Stomach (tissue), 4 donors: ENCODE results near the gene OR7D2.

Source experiments
- EP300 ChIP-seq: sonication (generic); formaldehyde crosslinking; IDR thresholded peaks from one replicate; pipeline ENCODE4 v1.6.1; 2017; ENCODE audit warnings: antibody characterized with exemption
- POLR2A ChIP-seq, 4 donors: fragments of 450-650 bp; IDR thresholded peaks; one replicate each; pipeline ENCODE4 v1.6.1; 2016; ENCODE audit warnings: antibody characterized with exemption in 4 of 4, control low read depth in 2 of 4, mild to moderate bottlenecking in 1 of 4, moderate library complexity in 1 of 4
- POLR2AphosphoS5 ChIP-seq, 3 donors: sonication (generic); formaldehyde crosslinking; IDR thresholded peaks; one replicate each; pipeline ENCODE4 v1.6.1; 2016; ENCODE audit warnings: antibody characterized with exemption in 3 of 3
- TF ChIP-seq, protein P1 (sequence below), 7 experiments: fragments of 450-650 bp in 4 of 7; fragments of 200-600 bp in 3 of 7; sonication (generic) in 3 of 7; IDR thresholded peaks; one replicate each; pipeline ENCODE4 v1.5.1; 2016 to 2019; ENCODE audit warnings: antibody characterized with exemption in 7 of 7, control low read depth in 2 of 7, mild to moderate bottlenecking in 1 of 7

DNA sequence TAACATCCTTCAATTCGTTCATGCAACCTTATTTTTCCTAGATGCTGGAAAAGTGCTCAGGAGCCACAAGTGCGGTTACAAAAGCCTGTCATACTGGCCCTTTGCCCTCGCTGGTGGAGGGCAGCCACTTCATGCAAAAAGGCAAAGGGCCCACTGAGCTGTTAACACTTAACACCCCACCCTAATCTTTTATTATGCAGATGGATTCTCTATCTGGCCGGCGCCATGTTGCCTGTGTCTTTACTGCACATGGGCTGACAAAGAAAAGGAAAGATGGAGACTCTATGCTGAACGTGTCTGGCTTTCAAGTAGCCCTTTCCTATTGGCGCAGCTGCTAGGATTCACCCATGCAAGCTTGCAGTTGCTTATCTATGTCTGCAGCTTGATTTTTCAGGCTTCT lies 10.8 kb downstream of the OR7D2 start:
- TF ChIP-seq, protein P1, sequence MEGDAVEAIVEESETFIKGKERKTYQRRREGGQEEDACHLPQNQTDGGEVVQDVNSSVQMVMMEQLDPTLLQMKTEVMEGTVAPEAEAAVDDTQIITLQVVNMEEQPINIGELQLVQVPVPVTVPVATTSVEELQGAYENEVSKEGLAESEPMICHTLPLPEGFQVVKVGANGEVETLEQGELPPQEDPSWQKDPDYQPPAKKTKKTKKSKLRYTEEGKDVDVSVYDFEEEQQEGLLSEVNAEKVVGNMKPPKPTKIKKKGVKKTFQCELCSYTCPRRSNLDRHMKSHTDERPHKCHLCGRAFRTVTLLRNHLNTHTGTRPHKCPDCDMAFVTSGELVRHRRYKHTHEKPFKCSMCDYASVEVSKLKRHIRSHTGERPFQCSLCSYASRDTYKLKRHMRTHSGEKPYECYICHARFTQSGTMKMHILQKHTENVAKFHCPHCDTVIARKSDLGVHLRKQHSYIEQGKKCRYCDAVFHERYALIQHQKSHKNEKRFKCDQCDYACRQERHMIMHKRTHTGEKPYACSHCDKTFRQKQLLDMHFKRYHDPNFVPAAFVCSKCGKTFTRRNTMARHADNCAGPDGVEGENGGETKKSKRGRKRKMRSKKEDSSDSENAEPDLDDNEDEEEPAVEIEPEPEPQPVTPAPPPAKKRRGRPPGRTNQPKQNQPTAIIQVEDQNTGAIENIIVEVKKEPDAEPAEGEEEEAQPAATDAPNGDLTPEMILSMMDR (IDR thresholded peaks at IDR 0.05), result no peak
- no peak for TF ChIP-seq POLR2A (IDR thresholded peaks at IDR 0.05)
- TF ChIP-seq POLR2AphosphoS5 (IDR thresholded peaks at IDR 0.05), result no peak
- no peak for TF ChIP-seq EP300
